ENCODE data around the gene SMAP1.

- TF ChIP-seq CTCF (tag by site-specific recombination; IDR thresholded peaks at IDR 0.05) (no peak), TCF7L2 (IDR thresholded peaks at IDR 0.05; ENCODE audit: borderline replicate concordance, low read depth, low read length) (no peak), ZNF558 (tag by site-specific recombination; IDR thresholded peaks at IDR 0.05) (no peak), ZNF837 (tag by site-specific recombination; IDR thresholded peaks at IDR 0.05) (no peak), ZNF324 (tag by site-specific recombination; IDR thresholded peaks at IDR 0.05) (no peak), ZFP41 (tag by site-specific recombination; IDR thresholded peaks at IDR 0.05; ENCODE audit: borderline replicate concordance) (no peak), ZBTB7A (tag by site-specific recombination; IDR thresholded peaks at IDR 0.05; ENCODE audit: low read depth) (no peak), ZNF202 (tag by site-specific recombination; IDR thresholded peaks at IDR 0.05; ENCODE audit: borderline replicate concordance) (no peak), ZNF777 (tag by site-specific recombination; IDR thresholded peaks at IDR 0.05; ENCODE audit: borderline replicate concordance) (no peak)
Measured at GRCh38 chr6:70849348-70850069, 181.8 kb downstream of the SMAP1 start.
